AG04449 (cell line): ENCODE results near the gene POLA1.

ENCODE experiments used
- CTCF ChIA-PET: fragments of 350-600 bp; formaldehyde crosslinking; extraction: SDS; loops from one replicate; lab custom pipeline; 2021; ENCODE audit warnings: antibody characterized with exemption; lab: Yijun Ruan, JAX
- POLR2A ChIA-PET: fragments of 400-600, 350-600 bp; formaldehyde crosslinking; extraction: SDS; loops from one replicate; lab custom pipeline; 2020; ENCODE audit warnings: antibody characterized with exemption, inconsistent platforms; lab: Yijun Ruan, JAX
- DNase-seq: peaks from one replicate; pipeline ENCODE4 v3.0.0-alpha.2; 2010; ENCODE audit warnings: low read depth, low spot score
- H3K4me3 ChIP-seq: 2 replicates; pipeline ENCODE4 v1.5.1; 2011; ENCODE audit warnings: low read depth, mild to moderate bottlenecking, control low read depth, low read length
- TF ChIP-seq, protein P1 (sequence below): IDR thresholded peaks from one replicate; pipeline ENCODE4 v1.5.1; 2011; ENCODE audit warnings: mild to moderate bottlenecking, moderate library complexity, low read length, control low read depth, inconsistent platforms; ENCODE audit not compliant: insufficient read depth; ENCODE audit errors: missing control alignments

The POLA1 gene

DNA sequence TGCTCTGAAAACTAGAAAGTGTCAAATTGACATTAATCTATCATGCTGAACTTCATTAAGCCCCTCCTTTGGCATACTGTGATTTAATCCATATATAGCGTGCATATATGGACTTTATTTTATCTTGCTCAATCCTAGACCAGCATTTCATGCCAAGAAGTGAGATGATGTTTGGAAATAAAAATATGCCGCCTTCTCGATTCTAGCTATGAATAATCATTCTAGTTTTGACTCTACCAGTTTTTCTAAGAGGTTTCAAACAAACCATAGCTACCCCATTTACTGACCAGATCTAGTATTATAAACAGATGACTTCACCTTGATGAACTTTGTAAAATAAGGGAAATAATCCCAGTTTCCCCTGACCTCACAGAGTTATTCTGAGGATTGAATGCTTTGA is 227.1 kb downstream of the POLA1 start:
- ChIA-PET POLR2A (no interaction called here), CTCF (no interaction called here)
- TF ChIP-seq, protein P1, sequence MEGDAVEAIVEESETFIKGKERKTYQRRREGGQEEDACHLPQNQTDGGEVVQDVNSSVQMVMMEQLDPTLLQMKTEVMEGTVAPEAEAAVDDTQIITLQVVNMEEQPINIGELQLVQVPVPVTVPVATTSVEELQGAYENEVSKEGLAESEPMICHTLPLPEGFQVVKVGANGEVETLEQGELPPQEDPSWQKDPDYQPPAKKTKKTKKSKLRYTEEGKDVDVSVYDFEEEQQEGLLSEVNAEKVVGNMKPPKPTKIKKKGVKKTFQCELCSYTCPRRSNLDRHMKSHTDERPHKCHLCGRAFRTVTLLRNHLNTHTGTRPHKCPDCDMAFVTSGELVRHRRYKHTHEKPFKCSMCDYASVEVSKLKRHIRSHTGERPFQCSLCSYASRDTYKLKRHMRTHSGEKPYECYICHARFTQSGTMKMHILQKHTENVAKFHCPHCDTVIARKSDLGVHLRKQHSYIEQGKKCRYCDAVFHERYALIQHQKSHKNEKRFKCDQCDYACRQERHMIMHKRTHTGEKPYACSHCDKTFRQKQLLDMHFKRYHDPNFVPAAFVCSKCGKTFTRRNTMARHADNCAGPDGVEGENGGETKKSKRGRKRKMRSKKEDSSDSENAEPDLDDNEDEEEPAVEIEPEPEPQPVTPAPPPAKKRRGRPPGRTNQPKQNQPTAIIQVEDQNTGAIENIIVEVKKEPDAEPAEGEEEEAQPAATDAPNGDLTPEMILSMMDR: no peak

GRCh38 chrX:24925430-24925829 is 231.7 kb downstream of the POLA1 start:
- DNase-seq: no peak
- no peak overlapping the region for H3K4me3 ChIP-seq
- ChIA-PET CTCF (no interaction called here), POLR2A (no interaction called here)
- TF ChIP-seq, protein P1: no peak

More for the DNA sequence above, 227.1 kb downstream of the POLA1 start:
- DNase-seq: no peak
- H3K4me3 ChIP-seq: no peak overlapping the region

GRCh38 chrX:24927372-24927771 is 233.7 kb downstream of the POLA1 start:
- CTCF ChIA-PET: no interaction called here
- no peak overlapping the region for H3K4me3 ChIP-seq
- TF ChIP-seq, protein P1: no peak
- POLR2A ChIA-PET: no interaction called here
- no peak for DNase-seq

- ChIA-PET POLR2A (no interaction called here), CTCF (no interaction called here)
- DNase-seq: no peak
- TF ChIP-seq, protein P1: no peak
- H3K4me3 ChIP-seq: no peak overlapping the region
Measured at GRCh38 chrX:24928114-24928513, 234.4 kb downstream of the POLA1 start.

DNA sequence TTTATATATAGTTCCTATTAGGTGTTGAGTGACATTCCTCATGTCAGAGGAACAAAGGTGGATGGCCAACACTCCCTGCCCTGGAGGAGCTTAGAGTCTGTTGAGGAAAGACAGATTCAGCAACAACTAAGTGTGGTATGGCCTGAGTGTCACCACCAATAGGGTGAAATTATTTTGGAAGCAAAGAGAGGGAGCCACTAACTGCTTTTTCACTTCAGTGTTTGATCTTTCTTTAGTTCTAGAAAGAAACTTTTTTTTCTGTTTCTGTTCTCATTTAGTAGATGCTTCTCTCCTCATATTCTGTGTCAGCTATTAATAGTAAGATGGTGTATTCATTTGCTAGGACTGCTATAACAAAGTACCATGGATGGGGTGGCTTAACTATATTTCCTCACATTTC is 240.6 kb downstream of the POLA1 start:
- CTCF ChIA-PET: no interaction called here
- POLR2A ChIA-PET: no interaction called here

DNA sequence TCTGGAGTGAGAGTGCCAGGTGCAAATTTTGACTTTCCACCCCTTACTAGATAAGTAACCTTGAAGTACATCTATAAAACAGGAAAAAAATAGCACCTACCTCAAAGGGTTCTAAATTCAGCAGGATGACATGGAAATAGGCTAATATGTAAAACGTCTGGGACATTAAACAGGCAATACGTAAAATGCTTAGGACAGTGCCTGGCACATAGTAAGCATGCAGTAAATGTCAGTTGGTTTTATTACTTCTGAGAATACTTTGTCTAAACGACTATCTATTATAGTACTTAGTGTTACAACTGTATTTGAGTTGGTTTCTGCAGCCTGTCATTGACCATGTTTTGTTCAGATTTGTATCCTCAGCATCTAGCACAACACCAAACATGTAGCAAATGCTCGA is 251.3 kb downstream of the POLA1 start:
- H3K4me3 ChIP-seq: no peak overlapping the region
- TF ChIP-seq, protein P1: no peak
- no peak for DNase-seq
- POLR2A ChIA-PET: no interaction called here
- CTCF ChIA-PET: no interaction called here

More for the DNA sequence above, 240.6 kb downstream of the POLA1 start:
- DNase-seq: no peak
- no peak overlapping the region for H3K4me3 ChIP-seq
- TF ChIP-seq, protein P1: no peak

- ChIA-PET POLR2A (no interaction called here), CTCF (no interaction called here)
- no peak overlapping the region for H3K4me3 ChIP-seq
- no peak for DNase-seq
- TF ChIP-seq, protein P1: no peak
Measured at GRCh38 chrX:24946369-24946768, 252.7 kb downstream of the POLA1 start.
